ENCODE results near the gene CHURC1. TPM values are rescaled to one million over a fixed set of nuclear protein-coding genes. Genes with fewer than 3 reads are reported as not detected.

Gene CHURC1
- total and polyA plus RNA-seq, 2 experiments from 2014 or later, result 69.1 to 162 TPM

GRCh38 chr14:64915797-64916196, 1.5 kb downstream of the CHURC1 start:
- H3K9me2 ChIP-seq (ENCODE audit: insufficient read depth), result peaks cover 5% of the 10 kb centered on the region; the same call in 1 of the 2 replicates
- DNase-seq, result no peak
- H3K27me3 ChIP-seq (replicated peaks; ENCODE audit: insufficient read depth), result no peaks in the 10 kb centered on the region
- in situ Hi-C loops (cut with MboI), result no loop called here
- H4K20me1 ChIP-seq (ENCODE audit: insufficient read depth), result no peaks in the 10 kb centered on the region
- H3K27ac ChIP-seq, result 0 out of 2 replicates have a peak overlapping the region, but pooled peaks have one; percentile 1
- H3F3A ChIP-seq (ENCODE audit: insufficient read depth), result peaks cover 55% of the 10 kb centered on the region
- TF ChIP-seq EZH2 (IDR thresholded peaks at IDR 0.05; ENCODE audit: insufficient read depth, poor library complexity, severe bottlenecking), result no peak
- TF ChIP-seq EZH2phosphoT487 (IDR thresholded peaks at IDR 0.05; ENCODE audit: insufficient read depth, low read depth), result no peak
- peak overlapping the region; percentile 99; the same call in 1 of the 2 replicates for H3K9ac ChIP-seq
- H3K9me3 ChIP-seq (ENCODE audit: low read depth), result no peaks in the 10 kb centered on the region
- H3K4me3 ChIP-seq, result peak overlapping the region; percentile 92
- 96 to 98% methylated on average over 2 of the region's 2 CpGs for WGBS, 2 experiments (ENCODE audit: low coverage in 1 of 2, low lambda C conversion rate in 2 of 2, missing lambda C conversion rate in 2 of 2)
- H3K4me2 ChIP-seq (ENCODE audit: unreplicated experiment), result peak overlapping the region; percentile 95
- H3K36me3 ChIP-seq (ENCODE audit: low read depth), result no peaks in the 10 kb centered on the region
- H3K4me1 ChIP-seq (ENCODE audit: insufficient read depth), result peaks cover 59% of the 10 kb centered on the region
- peaks cover 53% of the 10 kb centered on the region for H3K79me2 ChIP-seq (ENCODE audit: insufficient read depth)
- H2AFZ ChIP-seq, result no peak overlapping the region

GRCh38 chr14:64918216-64918615, 4.0 kb downstream of the CHURC1 start:
- Histone ChIP-seq H3K4me2 (ENCODE audit: unreplicated experiment) (peak overlapping the region; percentile 65), H3K27me3 (replicated peaks; ENCODE audit: insufficient read depth) (no peaks in the 10 kb centered on the region), H2AFZ (no peak overlapping the region), H3K27ac (peak overlapping the region; percentile 81), H3K9me3 (ENCODE audit: low read depth) (no peaks in the 10 kb centered on the region), H3K9ac (0 out of 2 replicates have a peak overlapping the region, but pooled peaks have one; percentile 44), H4K20me1 (ENCODE audit: insufficient read depth) (no peaks in the 10 kb centered on the region), H3K79me2 (ENCODE audit: insufficient read depth) (peaks cover 77% of the 10 kb centered on the region), H3K4me1 (ENCODE audit: insufficient read depth) (peaks cover 65% of the 10 kb centered on the region), H3K4me3 (peak overlapping the region; percentile 39; the same call in 1 of the 2 replicates), H3K9me2 (ENCODE audit: insufficient read depth) (peaks cover 5% of the 10 kb centered on the region; the same call in 1 of the 2 replicates), H3F3A (ENCODE audit: insufficient read depth) (peaks cover 51% of the 10 kb centered on the region), H3K36me3 (ENCODE audit: low read depth) (no peaks in the 10 kb centered on the region)
- peak; percentile 56 for DNase-seq
- TF ChIP-seq EZH2 (IDR thresholded peaks at IDR 0.05; ENCODE audit: insufficient read depth, poor library complexity, severe bottlenecking) (no peak), EZH2phosphoT487 (IDR thresholded peaks at IDR 0.05; ENCODE audit: insufficient read depth, low read depth) (no peak)
- WGBS, 2 experiments (ENCODE audit: low coverage in 1 of 2, low lambda C conversion rate in 2 of 2, missing lambda C conversion rate in 2 of 2), result 65 to 66% methylated on average over 4 of the region's 4 CpGs
- in situ Hi-C loops (cut with MboI), result no loop called here

GRCh38 chr14:64919215-64919614, 5.0 kb downstream of the CHURC1 start:
- no peaks in the 10 kb centered on the region for H3K27me3 ChIP-seq (replicated peaks; ENCODE audit: insufficient read depth)
- peaks cover 4% of the 10 kb centered on the region; the same call in 1 of the 2 replicates for H3K36me3 ChIP-seq (ENCODE audit: low read depth)
- in situ Hi-C loops (cut with MboI), result no loop called here
- no peak overlapping the region for H3K4me3 ChIP-seq
- peaks cover 51% of the 10 kb centered on the region for H3F3A ChIP-seq (ENCODE audit: insufficient read depth)
- no peak overlapping the region for H2AFZ ChIP-seq
- DNase-seq, result peak; percentile 33
- peak overlapping the region; percentile 81 for H3K27ac ChIP-seq
- H3K79me2 ChIP-seq (ENCODE audit: insufficient read depth), result peaks cover 87% of the 10 kb centered on the region
- peaks cover 61% of the 10 kb centered on the region for H3K4me1 ChIP-seq (ENCODE audit: insufficient read depth)
- peak overlapping the region; percentile 65 for H3K4me2 ChIP-seq (ENCODE audit: unreplicated experiment)
- H3K9me3 ChIP-seq (ENCODE audit: low read depth), result no peaks in the 10 kb centered on the region
- TF ChIP-seq EZH2phosphoT487 (IDR thresholded peaks at IDR 0.05; ENCODE audit: insufficient read depth, low read depth), result no peak
- no peak for TF ChIP-seq EZH2 (IDR thresholded peaks at IDR 0.05; ENCODE audit: insufficient read depth, poor library complexity, severe bottlenecking)
- H3K9me2 ChIP-seq (ENCODE audit: insufficient read depth), result peaks cover 5% of the 10 kb centered on the region; the same call in 1 of the 2 replicates
- no peaks in the 10 kb centered on the region for H4K20me1 ChIP-seq (ENCODE audit: insufficient read depth)
- H3K9ac ChIP-seq, result peak overlapping the region; percentile 44

DNA sequence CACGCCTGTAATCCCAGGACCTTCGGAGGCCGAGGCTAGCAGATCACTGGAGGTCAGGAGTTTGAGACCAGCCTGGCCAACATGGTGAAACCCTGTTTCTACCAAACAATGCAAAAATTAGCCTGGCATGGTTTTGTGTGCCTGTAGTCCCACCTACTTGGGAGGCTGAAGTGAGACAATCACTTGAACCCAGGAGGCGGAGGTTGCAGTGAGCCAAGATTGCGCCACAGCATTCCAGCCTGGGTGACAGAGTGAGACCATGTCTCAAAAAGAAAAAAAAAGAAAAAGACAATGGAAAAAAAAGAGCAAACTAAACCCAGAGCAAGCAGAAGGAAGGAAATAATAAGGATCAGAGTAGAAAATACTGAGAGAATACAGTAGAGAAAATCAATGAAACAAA, 5.4 kb downstream of the CHURC1 start:
- Histone ChIP-seq H3K27me3 (replicated peaks; ENCODE audit: insufficient read depth) (no peaks in the 10 kb centered on the region), H3K9me2 (ENCODE audit: insufficient read depth) (peaks cover 5% of the 10 kb centered on the region; the same call in 1 of the 2 replicates), H3F3A (ENCODE audit: insufficient read depth) (peaks cover 51% of the 10 kb centered on the region), H3K9me3 (ENCODE audit: low read depth) (no peaks in the 10 kb centered on the region), H3K27ac (peak overlapping the region; percentile 81), H3K4me3 (no peak overlapping the region), H3K36me3 (ENCODE audit: low read depth) (peaks cover 8% of the 10 kb centered on the region; the same call in 1 of the 2 replicates), H4K20me1 (ENCODE audit: insufficient read depth) (no peaks in the 10 kb centered on the region), H3K4me2 (ENCODE audit: unreplicated experiment) (peak overlapping the region; percentile 65), H3K9ac (peak overlapping the region; percentile 44), H2AFZ (no peak overlapping the region), H3K79me2 (ENCODE audit: insufficient read depth) (peaks cover 88% of the 10 kb centered on the region), H3K4me1 (ENCODE audit: insufficient read depth) (peaks cover 61% of the 10 kb centered on the region)
- 83 to 87% methylated on average over 5 of the region's 5 CpGs for WGBS, 2 experiments (ENCODE audit: low coverage in 1 of 2, low lambda C conversion rate in 2 of 2, missing lambda C conversion rate in 2 of 2)
- peak; percentile 40 for DNase-seq
- no peak for TF ChIP-seq EZH2phosphoT487 (IDR thresholded peaks at IDR 0.05; ENCODE audit: insufficient read depth, low read depth)
- no peak for TF ChIP-seq EZH2 (IDR thresholded peaks at IDR 0.05; ENCODE audit: insufficient read depth, poor library complexity, severe bottlenecking)
- in situ Hi-C loops (cut with MboI), result no loop called here

Measured in GM23248 (cell line).